Measurements from ENCODE around the gene MTA2. TPM values are rescaled to one million over a fixed set of nuclear protein-coding genes. Genes with fewer than 3 reads are reported as not detected.
"Not testable (repeated sequence)": the region's sequence is repeated elsewhere in the genome, so short reads cannot be mapped to it uniquely, and the experiment has no call there.

The MTA2 gene
- total RNA-seq, 1 donor from 2014 or later = 26.3 TPM

DNA sequence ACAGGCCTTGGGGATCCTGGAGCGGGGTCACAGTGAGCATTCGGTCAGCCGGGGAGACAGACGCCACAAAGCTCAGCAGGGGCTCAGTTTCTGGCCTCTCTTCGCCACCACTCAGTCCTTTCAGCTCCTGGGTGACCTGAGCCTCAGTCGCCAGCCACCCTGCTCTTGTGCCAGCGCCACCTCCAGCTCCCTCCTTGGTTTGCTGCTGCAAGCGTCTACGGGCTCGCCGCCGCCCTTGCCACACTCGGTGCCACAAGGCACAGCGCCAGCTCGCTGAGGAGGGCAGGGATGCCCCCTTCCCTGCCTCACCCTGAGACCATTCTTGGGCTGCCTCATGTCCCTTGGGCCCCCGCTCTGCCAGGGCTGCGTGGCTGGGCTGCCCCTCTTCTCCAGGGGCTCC, 26.5 kb downstream of the MTA2 start:
- TF ChIP-seq, protein P1, sequence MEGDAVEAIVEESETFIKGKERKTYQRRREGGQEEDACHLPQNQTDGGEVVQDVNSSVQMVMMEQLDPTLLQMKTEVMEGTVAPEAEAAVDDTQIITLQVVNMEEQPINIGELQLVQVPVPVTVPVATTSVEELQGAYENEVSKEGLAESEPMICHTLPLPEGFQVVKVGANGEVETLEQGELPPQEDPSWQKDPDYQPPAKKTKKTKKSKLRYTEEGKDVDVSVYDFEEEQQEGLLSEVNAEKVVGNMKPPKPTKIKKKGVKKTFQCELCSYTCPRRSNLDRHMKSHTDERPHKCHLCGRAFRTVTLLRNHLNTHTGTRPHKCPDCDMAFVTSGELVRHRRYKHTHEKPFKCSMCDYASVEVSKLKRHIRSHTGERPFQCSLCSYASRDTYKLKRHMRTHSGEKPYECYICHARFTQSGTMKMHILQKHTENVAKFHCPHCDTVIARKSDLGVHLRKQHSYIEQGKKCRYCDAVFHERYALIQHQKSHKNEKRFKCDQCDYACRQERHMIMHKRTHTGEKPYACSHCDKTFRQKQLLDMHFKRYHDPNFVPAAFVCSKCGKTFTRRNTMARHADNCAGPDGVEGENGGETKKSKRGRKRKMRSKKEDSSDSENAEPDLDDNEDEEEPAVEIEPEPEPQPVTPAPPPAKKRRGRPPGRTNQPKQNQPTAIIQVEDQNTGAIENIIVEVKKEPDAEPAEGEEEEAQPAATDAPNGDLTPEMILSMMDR (IDR thresholded peaks at IDR 0.05; ENCODE audit: borderline replicate concordance) = no peak

DNA sequence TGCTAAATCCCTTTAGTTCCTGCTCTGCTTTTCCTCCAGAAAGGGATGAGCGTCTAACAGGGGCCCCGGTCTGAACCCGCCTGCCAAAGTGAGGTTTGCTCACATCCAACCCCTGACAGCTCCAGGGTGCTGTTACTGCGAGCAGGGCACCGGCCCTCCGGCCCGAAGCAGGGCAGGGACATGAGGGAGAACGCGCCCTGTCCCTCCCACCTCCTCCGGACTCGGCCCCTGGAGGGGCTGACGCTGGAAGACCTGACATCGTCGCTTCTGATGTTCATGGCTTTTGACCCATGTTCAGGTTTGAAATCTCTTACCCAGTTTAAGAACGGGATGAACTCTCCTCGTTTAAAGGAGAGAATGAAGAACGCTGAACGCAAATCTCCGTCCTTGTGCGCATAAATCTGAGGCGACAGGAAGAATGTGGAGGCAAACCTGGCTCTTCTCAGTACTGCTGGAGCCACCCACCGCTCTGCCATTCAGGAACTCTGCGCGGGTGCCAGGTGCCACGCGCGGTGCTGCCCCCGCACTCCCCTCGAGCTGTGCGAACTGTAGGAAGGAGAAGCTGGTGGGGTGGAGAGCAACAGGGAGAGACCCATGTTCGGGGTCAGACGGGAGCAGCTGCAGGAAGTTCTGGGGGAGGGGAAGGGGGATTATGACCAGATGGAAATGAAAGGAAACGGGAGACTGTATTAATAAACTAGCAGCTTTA, 27.1 kb downstream of the MTA2 start:
- intact Hi-C loops (cut with micrococcal nuclease) = no loop called here
- H3K4me1 ChIP-seq = peaks cover 76% of the 10 kb centered on the region

More for the DNA sequence above, 26.5 kb downstream of the MTA2 start:
- Histone ChIP-seq H3K4me3 (peak overlapping the region; percentile 94), H3K27ac (replicated peaks) (peak overlapping the region; percentile 94), H3K4me1 (peaks cover 70% of the 10 kb centered on the region), H3K36me3 (peaks cover 61% of the 10 kb centered on the region), H3K27me3 (ENCODE audit: low read depth) (no peaks in the 10 kb centered on the region), H3K9me3 (replicated peaks) (no peaks in the 10 kb centered on the region)
- intact Hi-C loops (cut with micrococcal nuclease) = no loop called here
- no peak for DNase-seq

DNA sequence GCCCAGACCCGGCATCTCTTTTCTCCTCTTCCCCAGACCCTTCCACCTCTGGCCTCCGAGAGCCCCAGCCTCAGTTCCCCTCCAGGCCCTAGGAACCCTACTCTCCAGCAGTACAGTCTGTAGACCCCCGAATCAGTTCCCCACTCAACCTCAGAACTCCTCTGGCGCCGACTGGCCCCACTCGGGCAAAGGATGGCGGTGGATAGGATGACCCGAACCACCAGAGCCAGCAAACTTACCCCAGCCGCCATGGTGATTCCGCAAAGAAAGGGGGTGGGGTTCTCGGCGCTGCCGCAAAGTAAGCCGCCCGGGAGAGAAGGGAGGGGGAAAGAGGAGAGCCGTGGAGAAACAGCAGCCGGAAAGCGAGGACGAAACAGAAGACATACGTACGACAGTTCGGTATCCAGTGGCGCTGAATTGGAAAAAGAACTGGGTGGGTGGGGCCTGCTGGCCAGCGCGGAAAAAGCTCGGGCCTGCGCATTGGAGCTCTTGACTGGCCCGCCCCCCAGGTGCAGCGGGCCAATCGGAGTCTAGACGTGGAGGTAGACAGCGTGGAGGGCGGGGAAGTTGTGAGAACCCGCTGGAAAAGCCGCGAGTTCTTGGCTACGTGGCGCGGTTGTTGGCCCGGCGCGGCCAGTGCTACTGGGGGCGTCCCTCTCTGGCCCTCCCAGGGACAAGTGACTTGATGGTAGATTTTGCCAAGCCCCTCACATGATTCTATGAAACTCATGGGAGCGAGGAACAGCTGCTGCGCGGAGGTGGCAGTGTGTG, 27.9 kb downstream of the MTA2 start, which contains the start of gene EEF1G:
Gene EEF1G, minus strand, starts transcription at position 300 of the 771 bp plus-strand sequence. Its CDS starts 49 bp downstream, at position 251.
- H3K36me3 ChIP-seq = peaks cover 62% of the 10 kb centered on the region
- no peaks in the 10 kb centered on the region for H3K9me3 ChIP-seq (replicated peaks)
- peak; percentile 97 for DNase-seq
- intact Hi-C loops (cut with micrococcal nuclease) = no loop called here
- H3K4me1 ChIP-seq = peaks cover 81% of the 10 kb centered on the region
- H3K27ac ChIP-seq (replicated peaks) = peak within 1 kb of the TSS; percentile 94
- no peaks in the 10 kb centered on the region for H3K27me3 ChIP-seq (ENCODE audit: low read depth)
- TF ChIP-seq, protein P1 (IDR thresholded peaks at IDR 0.05; ENCODE audit: borderline replicate concordance) = no peak
- H3K4me3 ChIP-seq = peak within 1 kb of the TSS; percentile 94

More for the DNA sequence above, 27.1 kb downstream of the MTA2 start:
- Histone ChIP-seq H3K9me3 (replicated peaks) (no peaks in the 10 kb centered on the region), H3K36me3 (peaks cover 62% of the 10 kb centered on the region), H3K27me3 (ENCODE audit: low read depth) (no peaks in the 10 kb centered on the region), H3K27ac (replicated peaks) (peak overlapping the region; percentile 94), H3K4me3 (peak overlapping the region; percentile 94)
- peak; percentile 41 for DNase-seq
- TF ChIP-seq, protein P1 (IDR thresholded peaks at IDR 0.05; ENCODE audit: borderline replicate concordance) = no peak

DNA sequence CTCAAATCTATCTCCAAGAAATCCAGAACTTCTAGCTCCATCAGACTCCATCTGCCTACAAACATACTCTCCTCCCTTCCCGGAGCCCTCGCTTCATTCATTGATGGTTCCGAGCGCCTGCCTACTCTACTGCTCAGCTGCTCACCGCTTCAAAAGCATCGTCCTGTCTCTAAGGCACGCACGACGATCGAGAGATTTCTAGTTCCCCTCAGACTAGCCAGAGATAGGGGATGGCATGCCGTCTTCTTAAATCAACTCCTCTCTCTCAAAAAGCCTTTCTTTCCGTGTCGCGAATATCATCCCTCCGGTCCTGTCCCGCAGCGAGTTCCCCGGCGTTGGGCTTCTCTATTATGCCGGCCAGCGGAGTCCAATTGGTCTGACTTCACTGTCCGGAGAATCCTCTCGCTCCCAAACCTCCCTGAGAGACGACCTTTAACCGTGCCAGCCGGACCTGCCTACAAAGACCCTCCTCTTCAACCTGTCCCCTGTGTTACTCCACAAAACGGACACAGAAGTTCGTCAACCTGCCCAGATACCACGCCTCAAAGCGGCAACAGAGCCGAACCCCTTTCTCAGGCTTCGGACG, 28.6 kb downstream of the MTA2 start:
- intact Hi-C loops (cut with micrococcal nuclease) = no loop called here

DNA sequence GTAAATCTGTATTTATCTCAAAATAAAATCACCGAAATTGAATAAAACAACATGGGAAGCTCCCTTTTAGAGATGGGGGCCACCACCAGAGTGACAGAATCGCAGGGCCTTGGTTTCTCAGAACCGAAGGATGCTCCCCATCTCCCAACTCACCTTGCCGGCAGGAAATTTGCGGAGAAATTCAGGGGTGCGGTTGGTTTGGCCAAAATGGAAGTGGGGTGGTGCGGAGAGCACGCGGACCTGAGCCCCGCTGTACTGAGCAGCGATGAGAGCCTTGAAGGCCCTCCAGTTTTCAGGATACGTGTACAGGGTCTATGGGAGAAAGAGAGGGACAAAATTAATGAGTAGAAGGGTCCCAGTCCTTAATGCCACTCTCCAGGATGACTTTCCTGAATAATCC, 29.2 kb downstream of the MTA2 start:
- Histone ChIP-seq H3K4me3 (peak overlapping the region; percentile 94), H3K36me3 (peaks cover 63% of the 10 kb centered on the region), H3K9me3 (replicated peaks) (no peaks in the 10 kb centered on the region), H3K27me3 (ENCODE audit: low read depth) (no peaks in the 10 kb centered on the region), H3K27ac (replicated peaks) (peak overlapping the region; percentile 87), H3K4me1 (peaks cover 74% of the 10 kb centered on the region)
- intact Hi-C loops (cut with micrococcal nuclease) = no loop called here
- TF ChIP-seq, protein P1 (IDR thresholded peaks at IDR 0.05; ENCODE audit: borderline replicate concordance) = no peak
- DNase-seq = no peak

More for the DNA sequence above, 28.6 kb downstream of the MTA2 start:
- H3K9me3 ChIP-seq (replicated peaks) = no peaks in the 10 kb centered on the region
- DNase-seq = no peak
- peak overlapping the region; percentile 87 for H3K27ac ChIP-seq (replicated peaks)
- peak overlapping the region; percentile 94 for H3K4me3 ChIP-seq
- no peaks in the 10 kb centered on the region for H3K27me3 ChIP-seq (ENCODE audit: low read depth)
- peaks cover 76% of the 10 kb centered on the region for H3K4me1 ChIP-seq
- TF ChIP-seq, protein P1 (IDR thresholded peaks at IDR 0.05; ENCODE audit: borderline replicate concordance) = no peak
- peaks cover 62% of the 10 kb centered on the region for H3K36me3 ChIP-seq

DNA sequence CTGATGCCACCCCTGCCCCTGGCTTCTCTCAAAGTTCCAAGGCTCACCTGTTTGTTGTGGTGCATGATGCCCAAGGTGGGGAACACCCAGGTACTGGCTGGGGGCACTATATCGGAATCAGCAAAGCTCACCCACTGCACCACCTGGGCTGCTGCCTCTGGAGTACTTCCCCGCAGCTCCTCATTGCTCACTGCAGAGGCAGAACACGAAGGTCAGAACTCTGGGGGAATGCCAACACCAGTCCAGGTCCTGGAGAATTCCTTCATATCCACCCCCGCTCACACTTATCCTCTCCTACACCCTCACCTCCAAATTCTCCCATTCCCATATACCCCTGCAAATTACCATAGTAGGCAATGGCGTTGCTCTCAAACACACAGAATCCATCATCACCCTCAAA, 30.2 kb downstream of the MTA2 start:
- Histone ChIP-seq H3K4me1 (peaks cover 68% of the 10 kb centered on the region), H3K36me3 (peaks cover 63% of the 10 kb centered on the region)
- intact Hi-C loops (cut with micrococcal nuclease); H3K27me3 ChIP-seq (ENCODE audit: low read depth); H3K27ac ChIP-seq (replicated peaks); DNase-seq; H3K4me3 ChIP-seq; H3K9me3 ChIP-seq (replicated peaks): not testable (repeated sequence)

DNA sequence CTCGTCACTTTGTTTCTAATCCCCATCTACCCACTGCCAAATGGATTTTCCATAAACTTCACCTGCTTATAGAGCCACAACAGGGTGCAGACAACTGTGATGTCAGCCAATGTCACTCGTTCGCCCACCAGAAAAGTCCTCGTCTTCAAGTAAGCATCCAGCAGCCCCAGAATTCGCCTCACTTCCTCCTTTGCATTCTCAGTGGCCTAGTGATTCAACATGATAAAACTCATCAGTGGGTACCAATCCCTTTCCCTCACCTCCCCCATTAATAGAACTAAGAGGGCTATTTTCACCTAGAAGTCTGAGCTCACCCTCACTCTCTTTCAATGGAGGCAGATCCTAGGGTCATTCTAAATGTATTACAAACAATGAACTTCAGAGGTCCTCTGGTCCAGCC, 30.8 kb downstream of the MTA2 start:
- DNase-seq; H3K27me3 ChIP-seq (ENCODE audit: low read depth); H3K9me3 ChIP-seq (replicated peaks); intact Hi-C loops (cut with micrococcal nuclease); H3K4me3 ChIP-seq: not testable (repeated sequence)
- peaks cover 67% of the 10 kb centered on the region for H3K36me3 ChIP-seq
- H3K4me1 ChIP-seq = peaks cover 62% of the 10 kb centered on the region
- H3K27ac ChIP-seq (replicated peaks) = peak overlapping the region; percentile 9
